SU-DHL-6 (cell line): ENCODE results near the gene SUPT3H.

Experiments
- H2AFZ ChIP-seq: fragments of 200-600 bp; sonication (generic); 2 replicates; pipeline ENCODE4 v1.6.1; 2014; ENCODE audit warnings: low read depth, mild to moderate bottlenecking, moderate library complexity, mixed read lengths, antibody characterized with exemption, low read length; ENCODE audit not compliant: severe bottlenecking
- H3F3A ChIP-seq: fragments of 200-600 bp; shearing (Covaris generic); 2 replicates; pipeline ENCODE4 v1.6.0; 2016; ENCODE audit warnings: antibody characterized with exemption, mild to moderate bottlenecking; ENCODE audit not compliant: insufficient read depth
- H3K27ac ChIP-seq: fragments of 200-600 bp; sonication (generic); 2 replicates; pipeline ENCODE4 v1.5.1; 2016; ENCODE audit warnings: low read depth, mild to moderate bottlenecking, low read length, moderate library complexity, mixed read lengths
- H3K27me3 ChIP-seq: fragments of 200-600 bp; sonication (generic), shearing (Covaris generic); 2 replicates; pipeline ENCODE4 v1.6.0; 2014; ENCODE audit warnings: mild to moderate bottlenecking, low read length
- H3K36me3 ChIP-seq: fragments of 200-600 bp; sonication (generic); 2 replicates; pipeline ENCODE4 v1.6.1; 2014; ENCODE audit warnings: mild to moderate bottlenecking, low read length, mixed read lengths
- H3K4me2 ChIP-seq: fragments of 300-600, 200-600 bp; shearing (Covaris generic), sonication (generic); 2 replicates; pipeline ENCODE4 v1.6.0; 2014; ENCODE audit warnings: low read length, low read depth, mild to moderate bottlenecking; ENCODE audit not compliant: poor library complexity, severe bottlenecking
- H3K4me3 ChIP-seq: fragments of 200-600 bp; sonication (generic); 2 replicates; pipeline ENCODE4 v1.5.1; 2014; ENCODE audit warnings: antibody characterized with exemption, low read length, mild to moderate bottlenecking, mixed read lengths; ENCODE audit not compliant: insufficient read depth, poor library complexity, severe bottlenecking
- H3K79me2 ChIP-seq: fragments of 200-600 bp; sonication (generic); 2 replicates; pipeline ENCODE4 v1.6.1; 2014; ENCODE audit warnings: mild to moderate bottlenecking, low read length, moderate library complexity; ENCODE audit not compliant: insufficient read depth
- H3K9ac ChIP-seq: fragments of 200-600 bp; sonication (generic); 2 replicates; pipeline ENCODE4 v1.7.0; 2014; ENCODE audit warnings: mild to moderate bottlenecking, low read length
- H3K9me2 ChIP-seq: fragments of 200-600 bp; sonication (generic); replicated peaks from 2 replicates; pipeline ENCODE4 v1.6.1; 2014; ENCODE audit warnings: low read length; ENCODE audit not compliant: insufficient read depth
- H3K9me3 ChIP-seq: fragments of 200-600 bp; sonication (generic); 2 replicates; pipeline ENCODE4 v1.6.1; 2014; ENCODE audit warnings: low read length, mixed read lengths; ENCODE audit not compliant: insufficient read depth
- H4K20me1 ChIP-seq: fragments of 200-600 bp; sonication (generic); 2 replicates; pipeline ENCODE4 v1.6.1; 2014; ENCODE audit warnings: low read depth, mild to moderate bottlenecking, antibody characterized with exemption, low read length, moderate library complexity, mixed read lengths
- CTCF ChIP-seq: fragments of 200-600 bp; sonication (generic); IDR thresholded peaks from one replicate; pipeline ENCODE4 v1.5.1; 2017; ENCODE audit warnings: antibody characterized with exemption, mild to moderate bottlenecking, low read length, moderate library complexity; ENCODE audit not compliant: insufficient read depth, poor library complexity, severe bottlenecking
- EZH2phosphoT487 ChIP-seq: fragments of 200-600 bp; sonication (generic), shearing (Covaris generic); conservative IDR thresholded peaks from 2 replicates; pipeline ENCODE4 v1.6.1; 2018; ENCODE audit warnings: mild to moderate bottlenecking, antibody characterized with exemption, low read length, moderate library complexity, mixed read lengths

SUPT3H gene

GRCh38 chr6:45049188-45049843, 328.4 kb downstream of the SUPT3H start:
- Histone ChIP-seq H3K79me2 (no peaks in the 10 kb centered on the region), H3F3A (no peaks in the 10 kb centered on the region), H3K9me2 (no peaks in the 10 kb centered on the region), H3K9me3 (no peaks in the 10 kb centered on the region), H3K27me3 (no peaks in the 10 kb centered on the region), H3K4me3 (no peak overlapping the region), H3K4me2 (no peak overlapping the region), H3K27ac (no peak overlapping the region), H3K9ac (no peak overlapping the region), H2AFZ (no peak overlapping the region), H4K20me1 (no peaks in the 10 kb centered on the region), H3K36me3 (no peaks in the 10 kb centered on the region)
- TF ChIP-seq EZH2phosphoT487 (no peak), CTCF (no peak)

- Histone ChIP-seq H3K27me3 (no peaks in the 10 kb centered on the region), H3K4me2 (no peak overlapping the region), H3K9me3 (no peaks in the 10 kb centered on the region), H3K4me3 (no peak overlapping the region), H3K36me3 (no peaks in the 10 kb centered on the region), H4K20me1 (no peaks in the 10 kb centered on the region), H3K27ac (no peak overlapping the region), H3K9me2 (no peaks in the 10 kb centered on the region), H3F3A (no peaks in the 10 kb centered on the region), H3K79me2 (no peaks in the 10 kb centered on the region), H3K9ac (no peak overlapping the region), H2AFZ (no peak overlapping the region)
- no peak for TF ChIP-seq EZH2phosphoT487
- TF ChIP-seq CTCF = no peak
Observed at GRCh38 chr6:45047573-45047972, 330.2 kb downstream of the SUPT3H start.

GRCh38 chr6:45045253-45045601, 332.5 kb downstream of the SUPT3H start:
- Histone ChIP-seq H3K9ac (no peak overlapping the region), H3K4me3 (no peak overlapping the region), H4K20me1 (no peaks in the 10 kb centered on the region), H3K9me3 (no peaks in the 10 kb centered on the region), H2AFZ (no peak overlapping the region), H3F3A (no peaks in the 10 kb centered on the region), H3K27me3 (no peaks in the 10 kb centered on the region), H3K79me2 (no peaks in the 10 kb centered on the region), H3K27ac (no peak overlapping the region), H3K4me2 (no peak overlapping the region), H3K9me2 (no peaks in the 10 kb centered on the region), H3K36me3 (no peaks in the 10 kb centered on the region)
- TF ChIP-seq EZH2phosphoT487 (no peak), CTCF (no peak)
